GM12874 (cell line): ENCODE data around the gene LRRC3B.

ENCODE experiments used
- CTCF ChIP-seq: IDR thresholded peaks from 2 replicates; pipeline ENCODE4 v1.5.1; 2011; ENCODE audit warnings: low read depth, mild to moderate bottlenecking, control low read depth, low read length, moderate library complexity; ENCODE audit not compliant: insufficient read depth

The LRRC3B gene

GRCh38 chr3:26636096-26636727, 13.6 kb downstream of the LRRC3B start:
- TF ChIP-seq CTCF = no peak

GRCh38 chr3:26637698-26638097, 15.1 kb downstream of the LRRC3B start:
- no peak for TF ChIP-seq CTCF

- no peak for TF ChIP-seq CTCF
Observed at GRCh38 chr3:26638113-26638512, 15.5 kb downstream of the LRRC3B start.

GRCh38 chr3:26639339-26639738, 16.8 kb downstream of the LRRC3B start:
- TF ChIP-seq CTCF = no peak

- TF ChIP-seq CTCF = no peak
Observed at GRCh38 chr3:26647078-26647477, 24.5 kb downstream of the LRRC3B start.

- TF ChIP-seq CTCF = no peak
Observed at GRCh38 chr3:26648461-26648860, 25.9 kb downstream of the LRRC3B start.

- no peak for TF ChIP-seq CTCF
Observed at GRCh38 chr3:26652164-26652563, 29.6 kb downstream of the LRRC3B start.
